Activated B cell treated with CpG ODN at 0.5 μM for 24 hours (primary cell): ENCODE data around the gene C17orf50. TPM values are rescaled to one million over a fixed set of nuclear protein-coding genes. Genes with fewer than 3 reads are reported as not detected.

Experiments
- ATAC-seq: fragments of 200-7000 bp; cut with Tn5 transposase; one replicate; pipeline ENCODE4 v1.10.0; 2021; ENCODE audit warnings: low read depth, mild to moderate bottlenecking, moderate library complexity
- CTCF ChIA-PET: fragments of 350-600 bp; sonication (Branson Sonifier 250); formaldehyde crosslinking; loops from one replicate; lab custom pipeline; 2021; ENCODE audit warnings: antibody characterized with exemption; lab: Charles Lee
- POLR2A ChIA-PET: fragments of 350-600 bp; sonication (Branson Sonifier 250); formaldehyde crosslinking; loops from one replicate; lab custom pipeline; 2021; ENCODE audit warnings: antibody characterized with exemption; lab: Charles Lee
- DNase-seq: peaks from one replicate; pipeline ENCODE4 v3.0.0; 2022
- H3K27ac Mint-ChIP-seq: one replicate; pipeline ENCODE4 v1.8.0; 2020; ENCODE audit warnings: mixed read lengths
- H3K27me3 Mint-ChIP-seq: one replicate; pipeline ENCODE4 v1.8.0; 2021; ENCODE audit warnings: mixed read lengths
- H3K36me3 Mint-ChIP-seq: one replicate; pipeline ENCODE4 v1.8.0; 2021; ENCODE audit warnings: low read depth, mixed read lengths
- H3K4me1 Mint-ChIP-seq: one replicate; pipeline ENCODE4 v1.8.0; 2021; ENCODE audit warnings: mixed read lengths
- H3K4me3 Mint-ChIP-seq: one replicate; pipeline ENCODE4 v1.8.0; 2020; ENCODE audit warnings: mild to moderate bottlenecking, mixed read lengths
- H3K9me3 Mint-ChIP-seq: one replicate; pipeline ENCODE4 v1.8.0; 2020; ENCODE audit warnings: mixed read lengths
- CTCF ChIP-seq: fragments of 200-600 bp; IDR thresholded peaks from one replicate; pipeline ENCODE4 v1.8.0; 2022; ENCODE audit warnings: antibody characterized with exemption, mild to moderate bottlenecking
- intact Hi-C: fragments of 100-400 bp; cut with micrococcal nuclease; formaldehyde crosslinking; loops from one replicate; pipeline ENCODE4 v1.15.1; 2024
- total RNA-seq: library from RNA; stranded (reverse); gene quantifications from 2 replicates; pipeline ENCODE4 v1.2.3, GENCODE V29; 2022

C17orf50 gene
- total RNA-seq, 1 donor from 2014 or later, result not detected

- POLR2A ChIA-PET, result no interaction called here
- Mint-ChIP-seq H3K4me3 (no peak overlapping the region), H3K9me3 (no peaks in the 10 kb centered on the region), H3K27ac (no peak overlapping the region), H3K27me3 (no peaks in the 10 kb centered on the region), H3K4me1 (no peaks in the 10 kb centered on the region), H3K36me3 (peaks cover 26% of the 10 kb centered on the region)
- no peak for TF ChIP-seq CTCF
- intact Hi-C loops, result no loop called here
- DNase-seq, result no peak
- CTCF ChIA-PET, result no interaction called here
- ATAC-seq, result no peak
Observed at GRCh38 chr17:35716173-35716572, 44.5 kb upstream of the C17orf50 start.

DNA sequence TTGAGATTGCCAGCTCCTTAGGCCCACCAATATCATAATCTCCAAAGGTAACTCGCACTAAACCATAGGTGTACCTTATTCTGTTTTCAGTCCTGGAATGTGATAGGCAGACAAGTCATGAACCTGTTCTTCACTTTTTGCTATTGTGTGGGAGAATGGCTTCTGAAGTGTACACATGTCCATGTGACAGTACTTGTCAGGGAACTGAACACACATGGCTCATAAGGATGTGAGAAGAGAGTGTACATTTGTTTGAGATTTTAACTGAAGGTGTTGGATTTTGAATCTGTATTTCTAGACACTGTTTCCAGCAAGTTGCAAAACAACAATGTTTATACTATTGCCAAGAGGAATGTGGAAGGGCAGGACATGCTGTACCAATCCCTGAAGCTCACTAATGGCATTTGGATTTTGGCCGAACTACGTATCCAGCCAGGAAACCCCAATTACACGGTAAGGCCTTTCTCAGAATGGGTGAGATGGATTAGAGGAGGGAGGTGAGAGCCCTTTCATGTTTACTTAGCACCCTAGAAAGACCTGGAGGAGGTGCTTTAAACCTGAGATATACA is 43.7 kb upstream of the C17orf50 start:
- H3K4me1 Mint-ChIP-seq, result no peaks in the 10 kb centered on the region
- no peak overlapping the region for H3K27ac Mint-ChIP-seq
- DNase-seq (no peak), ATAC-seq (no peak)
- peaks cover 21% of the 10 kb centered on the region for H3K36me3 Mint-ChIP-seq
- no peak overlapping the region for H3K4me3 Mint-ChIP-seq
- no peaks in the 10 kb centered on the region for H3K27me3 Mint-ChIP-seq
- no peaks in the 10 kb centered on the region for H3K9me3 Mint-ChIP-seq
- TF ChIP-seq CTCF, result no peak
- POLR2A ChIA-PET, result no interaction called here
- CTCF ChIA-PET, result no interaction called here
- intact Hi-C loops, result no loop called here

- no peak for TF ChIP-seq CTCF
- Mint-ChIP-seq H3K27me3 (no peaks in the 10 kb centered on the region), H3K36me3 (peaks cover 21% of the 10 kb centered on the region), H3K4me1 (no peaks in the 10 kb centered on the region), H3K27ac (no peak overlapping the region), H3K4me3 (no peak overlapping the region), H3K9me3 (no peaks in the 10 kb centered on the region)
- CTCF ChIA-PET, result no interaction called here
- POLR2A ChIA-PET, result no interaction called here
- DNase-seq, result no peak
- intact Hi-C loops, result no loop called here
- no peak for ATAC-seq
Observed at GRCh38 chr17:35717475-35717874, 43.2 kb upstream of the C17orf50 start.

DNA sequence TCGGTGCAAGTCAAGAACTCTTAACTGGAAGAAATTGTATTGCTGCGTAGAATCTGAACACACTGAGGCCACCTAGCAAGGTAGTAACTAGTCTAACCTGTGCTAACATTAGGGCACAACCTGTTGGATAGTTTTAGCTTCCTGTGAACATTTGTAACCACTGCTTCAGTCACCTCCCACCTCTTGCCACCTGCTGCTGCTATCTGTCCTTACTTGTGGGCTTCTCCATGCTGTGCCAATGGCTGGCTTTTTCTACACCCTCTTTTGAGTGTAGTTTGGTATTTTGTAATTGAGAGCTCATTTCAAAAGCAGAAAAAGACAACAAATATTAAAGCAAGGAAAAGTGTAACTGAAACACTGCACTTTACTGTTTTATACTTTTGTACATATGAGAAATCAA is 37.0 kb upstream of the C17orf50 start:
- Mint-ChIP-seq H3K27ac (no peak overlapping the region), H3K4me3 (no peak overlapping the region), H3K9me3 (no peaks in the 10 kb centered on the region), H3K36me3 (peaks cover 64% of the 10 kb centered on the region), H3K27me3 (no peaks in the 10 kb centered on the region), H3K4me1 (no peaks in the 10 kb centered on the region)
- TF ChIP-seq CTCF, result no peak
- POLR2A ChIA-PET, result interaction anchor here (0.5 kb wide), 1 partner anchor 46 kb away, joined by 4 read pairs; no protein-coding TSS in a partner anchor
- CTCF ChIA-PET, result interaction anchor here (0.9 kb wide), 1 partner anchor 28 kb away, joined by 3 read pairs; no protein-coding TSS in a partner anchor
- intact Hi-C loops, result no loop called here
- ATAC-seq, result no peak
- no peak for DNase-seq

- H3K27me3 Mint-ChIP-seq, result no peaks in the 10 kb centered on the region
- intact Hi-C loops, result no loop called here
- no peak for DNase-seq
- H3K9me3 Mint-ChIP-seq, result no peaks in the 10 kb centered on the region
- no peak for ATAC-seq
- CTCF ChIA-PET, result no interaction called here
- POLR2A ChIA-PET, result no interaction called here
- no peak overlapping the region for H3K4me3 Mint-ChIP-seq
- peaks cover 57% of the 10 kb centered on the region for H3K36me3 Mint-ChIP-seq
- no peak for TF ChIP-seq CTCF
- H3K27ac Mint-ChIP-seq, result no peak overlapping the region
- no peaks in the 10 kb centered on the region for H3K4me1 Mint-ChIP-seq
Observed at GRCh38 chr17:35725058-35725457, 35.6 kb upstream of the C17orf50 start.
